ENCODE measurements around the gene COL18A1. TPM values are rescaled to one million over a fixed set of nuclear protein-coding genes. Genes with fewer than 3 reads are reported as not detected.
"Not testable (repeated sequence)": the region's sequence is repeated elsewhere in the genome, so short reads cannot be mapped to it uniquely, and the experiment has no call there.

The COL18A1 gene
- total RNA-seq, 1 donor from 2014 or later: 7.8 TPM

- intact Hi-C loops (cut with micrococcal nuclease): no loop called here
Observed at GRCh38 chr21:45514311-45515021, 109.5 kb downstream of the COL18A1 start.

DNA sequence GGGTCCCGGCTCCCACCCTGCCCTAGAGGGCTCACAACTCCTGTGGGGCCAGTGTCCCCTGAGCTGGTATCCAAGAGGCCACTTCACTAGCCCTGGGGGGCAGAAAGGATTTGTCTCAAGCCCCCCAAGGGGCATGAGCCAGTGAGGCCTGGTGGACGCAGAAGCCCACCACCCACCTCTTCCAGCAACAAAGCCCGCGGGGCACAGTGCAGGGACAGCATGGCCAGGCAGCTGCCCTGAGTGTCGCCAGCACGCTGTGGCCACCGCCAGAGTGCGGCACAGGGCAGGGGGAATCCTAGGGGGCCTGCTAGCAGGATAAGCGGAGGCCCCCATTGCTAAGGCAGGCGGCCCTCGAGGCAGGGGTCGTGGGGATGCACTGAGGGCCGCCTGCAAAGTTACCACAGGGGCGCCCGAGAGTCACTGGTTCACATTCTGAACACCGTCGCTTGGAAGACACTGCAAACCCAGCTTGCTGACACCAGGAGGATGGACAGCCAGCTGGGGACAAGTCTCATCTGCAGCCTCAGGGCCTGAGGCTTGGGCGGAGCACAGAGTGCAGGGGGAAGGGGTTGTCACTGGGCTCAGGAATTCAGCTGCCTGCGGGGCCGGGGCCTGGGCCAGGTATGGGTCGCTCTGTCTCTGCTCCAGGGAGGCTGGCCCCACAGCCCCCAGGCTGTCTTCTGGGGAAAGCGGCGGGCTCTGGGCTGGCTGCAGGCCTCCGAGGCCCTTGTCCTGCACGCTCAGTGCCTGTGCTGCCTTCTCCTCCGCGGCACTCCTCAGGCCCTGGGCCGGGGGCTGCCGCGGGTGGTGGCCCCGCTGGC, 110.5 kb downstream of the COL18A1 start:
- intact Hi-C loops (cut with micrococcal nuclease): no loop called here

DNA sequence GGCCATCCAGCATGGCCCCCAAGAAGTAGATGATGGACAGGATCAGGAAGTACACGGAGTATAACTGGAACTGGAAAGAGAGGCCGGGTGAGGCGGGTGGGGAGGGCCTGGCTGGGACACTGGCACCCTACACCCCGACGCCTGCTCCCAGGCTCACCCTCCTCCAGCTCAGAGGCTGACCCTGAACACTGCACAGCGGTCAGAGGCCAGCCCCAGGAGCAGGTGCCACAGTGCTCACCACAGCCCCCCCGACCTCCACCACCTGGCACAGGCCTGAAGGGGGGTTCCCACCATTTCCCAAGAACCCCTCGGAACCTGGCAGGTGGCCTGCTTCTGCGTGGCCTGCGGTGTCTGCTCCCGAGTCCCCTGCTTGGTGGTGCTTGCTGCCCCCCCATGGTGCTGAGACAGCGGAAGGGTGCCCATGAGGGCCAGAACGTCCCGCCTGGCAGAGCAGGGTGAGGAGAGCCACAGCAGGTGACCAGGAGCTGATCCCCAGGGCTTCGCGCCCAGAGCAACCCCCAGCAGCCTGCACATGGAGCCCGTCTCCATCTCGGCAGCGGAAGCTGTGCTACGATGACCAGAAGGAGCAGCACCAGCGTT, 111.2 kb downstream of the COL18A1 start:
- intact Hi-C loops (cut with micrococcal nuclease): no loop called here

DNA sequence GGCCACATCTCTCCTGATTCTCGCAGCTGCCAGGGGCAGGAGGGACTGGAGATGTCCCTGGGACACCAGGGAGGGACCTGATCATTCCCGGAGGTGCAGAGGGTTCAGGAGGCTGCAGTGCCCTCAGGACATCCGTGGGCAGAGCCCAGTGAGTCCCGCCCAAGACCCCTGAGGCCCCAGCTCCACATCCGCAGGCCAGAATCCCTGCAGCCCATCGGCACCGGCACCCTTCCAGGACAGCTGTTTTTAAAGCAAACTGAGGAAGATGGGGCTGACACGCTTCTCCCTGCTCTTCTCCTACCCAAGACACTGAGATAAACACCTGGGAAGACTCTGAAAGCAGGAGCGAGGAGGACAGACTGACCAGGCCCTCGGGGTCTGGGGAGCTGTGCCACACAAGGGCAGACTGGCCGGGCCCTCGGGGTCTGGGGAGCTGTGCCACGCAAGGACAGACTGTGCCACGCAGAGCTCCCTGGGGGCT, 111.7 kb downstream of the COL18A1 start:
- intact Hi-C loops (cut with micrococcal nuclease): no loop called here

GRCh38 chr21:45517249-45518065, 112.5 kb downstream of the COL18A1 start:
- intact Hi-C loops (cut with micrococcal nuclease): loop anchor here (2.0 kb wide), 1 partner anchor 39 kb away; no protein-coding TSS in a partner anchor

DNA sequence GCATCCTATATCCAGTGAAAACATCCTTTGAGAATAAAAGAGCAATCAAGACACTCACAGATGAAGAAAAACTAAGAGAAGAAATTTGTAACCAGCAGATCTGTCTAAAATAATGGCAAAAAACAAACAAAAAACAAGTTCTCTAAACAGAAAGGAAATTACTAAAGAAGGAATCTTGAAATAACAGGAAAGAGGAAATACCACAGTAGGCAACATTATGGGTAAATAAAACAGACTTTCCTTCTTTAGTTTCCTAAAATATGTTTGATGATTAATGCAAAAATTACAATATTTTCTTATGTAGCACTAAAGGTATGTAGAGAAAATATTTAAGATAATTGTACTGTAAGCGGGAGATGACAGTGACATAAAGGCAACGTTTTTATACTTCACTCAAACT, 113.8 kb downstream of the COL18A1 start:
- intact Hi-C loops (cut with micrococcal nuclease): loop anchor here (2.0 kb wide), 1 partner anchor 40 kb away; no protein-coding TSS in a partner anchor

DNA sequence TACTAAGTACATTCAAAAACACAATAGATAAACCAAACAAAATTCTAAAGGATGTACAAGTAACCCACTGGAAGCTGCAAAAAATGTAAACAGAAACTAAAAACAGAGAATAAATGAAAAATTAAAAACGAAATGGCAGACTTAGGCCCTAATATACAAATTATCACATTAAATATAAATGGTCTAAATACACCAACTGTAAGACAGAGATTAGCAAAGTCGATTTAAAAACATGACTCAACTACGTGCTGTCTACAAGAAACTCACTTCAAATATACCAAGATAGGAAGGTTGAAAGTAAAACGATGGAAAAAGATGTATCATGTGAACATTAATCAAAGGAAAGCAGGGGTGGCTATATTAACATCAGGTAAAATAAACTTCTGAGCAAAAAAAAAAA, 114.2 kb downstream of the COL18A1 start:
- intact Hi-C loops (cut with micrococcal nuclease): loop anchor here (2.0 kb wide), 1 partner anchor 40 kb away; no protein-coding TSS in a partner anchor

- intact Hi-C loops (cut with micrococcal nuclease): no loop called here
Observed at GRCh38 chr21:45521241-45521640, 116.3 kb downstream of the COL18A1 start.

DNA sequence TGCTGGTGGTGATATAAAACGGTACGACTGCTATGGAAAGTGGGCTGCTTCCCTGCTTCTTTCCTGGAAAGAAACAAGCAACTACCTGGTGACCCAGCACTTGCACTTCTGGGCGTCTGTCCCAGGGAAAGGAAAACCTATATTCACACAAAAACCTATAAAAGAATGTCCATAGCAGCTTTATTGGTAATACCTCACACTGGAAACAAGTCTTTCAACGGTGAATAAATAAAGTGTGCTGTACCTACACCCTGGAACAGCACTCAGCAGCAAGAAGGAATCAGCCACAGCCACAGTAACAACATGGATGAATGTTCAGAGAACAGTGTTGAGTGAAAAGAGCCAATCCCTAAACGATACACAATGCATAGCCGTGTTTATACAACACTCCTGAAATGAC, 117.4 kb downstream of the COL18A1 start:
- intact Hi-C loops (cut with micrococcal nuclease): no loop called here

- intact Hi-C loops (cut with micrococcal nuclease): no loop called here
Observed at GRCh38 chr21:45522986-45523385, 118.0 kb downstream of the COL18A1 start.

- intact Hi-C loops (cut with micrococcal nuclease): no loop called here
Observed at GRCh38 chr21:45523411-45524101, 118.6 kb downstream of the COL18A1 start.

GRCh38 chr21:45524756-45525152, 119.8 kb downstream of the COL18A1 start:
- intact Hi-C loops (cut with micrococcal nuclease): no loop called here

DNA sequence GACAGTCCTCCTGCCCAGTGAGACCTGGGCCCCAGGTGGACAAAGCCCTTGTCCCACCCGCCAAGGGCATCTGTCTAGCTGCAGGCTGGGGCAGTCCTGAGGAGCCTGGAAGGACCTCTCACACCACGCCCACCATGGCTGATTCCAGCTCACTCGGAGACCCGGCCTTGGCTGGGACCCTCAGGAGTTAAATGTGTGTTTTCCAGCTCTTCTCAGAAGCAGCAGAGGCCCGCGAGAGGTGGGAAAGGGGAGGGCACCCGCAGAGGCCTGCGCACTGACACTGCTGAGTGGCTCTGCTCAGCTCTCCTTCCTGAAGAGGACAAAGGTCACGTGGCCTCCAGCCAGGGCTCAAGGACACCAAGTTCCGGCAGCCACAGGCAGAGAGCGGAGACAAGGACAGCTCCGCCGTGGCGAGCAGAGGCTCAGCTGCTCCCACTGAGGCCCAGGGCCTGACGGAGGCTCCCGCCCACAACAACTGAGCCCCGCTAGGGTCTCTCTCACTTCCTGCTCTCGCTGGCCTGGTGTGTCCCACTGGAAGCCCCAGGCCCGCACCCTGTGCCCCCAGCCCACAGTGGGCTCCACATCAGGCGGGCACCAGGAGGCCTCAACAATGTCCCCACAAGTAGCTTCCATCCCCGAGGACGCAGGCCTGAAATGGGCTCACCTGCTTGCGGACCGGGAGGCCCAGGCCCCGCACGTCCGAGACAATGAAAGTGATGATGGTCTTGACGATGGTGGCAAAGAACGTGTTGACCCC, 120.4 kb downstream of the COL18A1 start:
- intact Hi-C loops (cut with micrococcal nuclease): no loop called here

DNA sequence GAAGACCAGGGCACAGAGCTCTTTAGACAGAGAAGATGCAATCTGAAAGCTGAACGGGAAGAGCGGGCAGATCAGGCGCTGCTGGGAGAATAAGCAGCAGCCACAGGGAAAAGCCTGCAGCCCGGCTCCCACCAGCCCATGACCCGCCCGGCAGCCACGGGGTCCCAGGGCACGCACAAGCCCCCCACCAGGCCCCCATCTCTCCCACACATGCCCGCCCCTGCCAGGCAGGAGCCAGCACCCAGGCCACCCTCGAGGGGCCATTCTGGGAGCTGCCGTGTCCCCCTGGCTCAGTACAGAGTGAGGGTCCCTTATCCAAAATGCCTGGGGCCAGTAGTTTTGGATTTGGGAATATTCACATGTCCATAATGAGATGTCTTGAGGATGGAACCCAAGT, 120.9 kb downstream of the COL18A1 start:
- intact Hi-C loops (cut with micrococcal nuclease): no loop called here

DNA sequence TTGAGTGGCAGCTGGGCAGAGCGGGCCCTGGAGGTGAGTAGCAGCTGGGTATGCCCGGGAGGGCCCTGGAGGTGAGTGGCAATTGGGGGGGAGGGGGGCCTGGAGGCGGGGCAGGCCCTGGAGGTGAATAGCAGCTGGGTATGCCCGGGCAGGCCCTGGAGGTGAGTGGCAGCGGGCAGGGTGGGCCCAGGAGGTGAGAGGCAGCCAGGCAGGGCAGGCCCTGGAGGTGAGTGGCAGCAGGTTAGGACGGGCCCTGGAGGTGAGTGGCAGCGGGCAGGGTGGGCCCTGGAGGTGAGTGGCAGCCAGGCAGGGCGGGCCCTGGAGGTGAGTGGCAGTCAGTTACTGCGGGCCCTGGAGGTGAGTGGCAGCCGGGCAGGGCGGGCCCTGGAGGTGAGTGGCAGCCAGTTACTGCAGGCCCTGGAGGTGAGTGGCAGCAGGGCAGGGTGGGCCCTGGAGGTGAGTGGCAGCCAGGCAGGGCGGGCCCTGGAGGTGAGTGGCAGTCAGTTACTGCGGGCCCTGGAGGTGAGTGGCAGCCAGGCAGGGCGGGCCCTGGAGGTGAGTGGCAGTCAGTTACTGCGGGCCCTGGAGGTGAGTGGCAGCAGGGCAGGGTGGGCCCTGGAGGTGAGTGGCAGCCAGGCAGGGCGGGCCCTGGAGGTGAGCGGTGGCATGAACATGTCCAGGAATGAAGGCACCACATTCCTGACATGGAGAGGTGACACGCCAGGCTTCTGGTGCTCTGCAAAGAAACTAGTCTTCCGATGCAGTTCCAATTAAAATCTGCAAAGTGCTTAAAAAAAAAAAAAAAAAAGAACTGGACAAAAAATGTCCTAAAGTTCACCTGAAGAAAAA, 122.4 kb downstream of the COL18A1 start:
- intact Hi-C loops (cut with micrococcal nuclease): not testable (repeated sequence)

GRCh38 chr21:45528028-45528705, 123.2 kb downstream of the COL18A1 start:
- intact Hi-C loops (cut with micrococcal nuclease): no loop called here

- intact Hi-C loops (cut with micrococcal nuclease): no loop called here
Observed at GRCh38 chr21:45528981-45529784, 124.2 kb downstream of the COL18A1 start.
